Nephron (organoid): Measurements from ENCODE around the gene PCDHGA12.
"Not testable (repeated sequence)": the region's sequence is repeated elsewhere in the genome, so short reads cannot be mapped to it uniquely, and the experiment has no call there.

ENCODE experiments used
- H3K27ac Mint-ChIP-seq, 3 experiments: 2 replicates each; pipeline ENCODE4 v1.8.0; 2020; ENCODE audit warnings: mixed read lengths in 3 of 3, mild to moderate bottlenecking in 2 of 3, moderate library complexity in 1 of 3
- H3K27me3 Mint-ChIP-seq: 2 replicates; pipeline ENCODE4 v1.8.0; 2021; ENCODE audit warnings: low read depth, mild to moderate bottlenecking, moderate library complexity, mixed read lengths
- H3K36me3 Mint-ChIP-seq: 2 replicates; pipeline ENCODE4 v1.8.0; 2020; ENCODE audit warnings: low read depth, mixed read lengths
- H3K4me1 Mint-ChIP-seq: 2 replicates; pipeline ENCODE4 v1.8.0; 2020; ENCODE audit warnings: mixed read lengths
- H3K4me3 Mint-ChIP-seq, 3 experiments: 2 replicates each; pipeline ENCODE4 v1.8.0; 2020; ENCODE audit warnings: mild to moderate bottlenecking in 3 of 3, mixed read lengths in 3 of 3, moderate library complexity in 2 of 3
- H3K9me3 Mint-ChIP-seq: 2 replicates; pipeline ENCODE4 v1.8.0; 2020; ENCODE audit warnings: mixed read lengths
- TF ChIP-seq, protein P1 (sequence below), 3 experiments: fragments of 200-600 bp; sonication (generic); IDR thresholded peaks; one replicate each; pipeline ENCODE4 v1.5.0; 2021; ENCODE audit warnings: antibody characterized with exemption in 3 of 3; ENCODE audit not compliant: unreplicated experiment in 3 of 3

The PCDHGA12 gene

DNA sequence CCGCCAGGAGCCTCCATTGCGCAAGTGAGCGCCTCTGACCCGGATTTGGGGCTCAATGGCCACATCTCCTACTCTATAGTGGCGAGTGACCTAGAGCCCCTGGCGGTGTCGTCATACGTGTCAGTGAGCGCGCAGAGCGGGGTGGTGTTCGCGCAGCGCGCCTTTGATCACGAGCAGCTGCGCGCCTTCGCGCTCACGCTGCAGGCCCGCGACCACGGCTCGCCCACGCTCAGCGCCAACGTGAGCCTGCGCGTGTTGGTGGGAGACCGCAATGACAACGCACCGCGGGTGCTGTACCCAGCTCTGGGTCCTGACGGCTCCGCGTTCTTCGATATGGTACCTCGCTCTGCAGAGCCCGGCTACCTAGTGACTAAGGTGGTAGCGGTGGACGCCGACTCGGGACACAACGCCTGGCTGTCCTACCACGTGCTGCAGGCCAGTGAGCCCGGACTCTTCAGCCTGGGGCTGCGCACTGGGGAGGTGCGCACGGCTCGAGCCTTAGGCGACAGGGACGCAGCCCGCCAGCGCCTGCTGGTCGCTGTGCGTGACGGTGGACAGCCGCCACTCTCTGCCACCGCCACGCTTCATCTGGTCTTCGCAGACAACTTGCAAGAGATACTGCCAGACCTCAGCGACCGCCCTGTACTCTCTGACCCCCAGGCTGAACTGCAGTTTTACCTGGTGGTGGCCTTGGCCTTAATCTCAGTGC, 20.6 kb upstream of the PCDHGA12 start:
- TF ChIP-seq, protein P1, sequence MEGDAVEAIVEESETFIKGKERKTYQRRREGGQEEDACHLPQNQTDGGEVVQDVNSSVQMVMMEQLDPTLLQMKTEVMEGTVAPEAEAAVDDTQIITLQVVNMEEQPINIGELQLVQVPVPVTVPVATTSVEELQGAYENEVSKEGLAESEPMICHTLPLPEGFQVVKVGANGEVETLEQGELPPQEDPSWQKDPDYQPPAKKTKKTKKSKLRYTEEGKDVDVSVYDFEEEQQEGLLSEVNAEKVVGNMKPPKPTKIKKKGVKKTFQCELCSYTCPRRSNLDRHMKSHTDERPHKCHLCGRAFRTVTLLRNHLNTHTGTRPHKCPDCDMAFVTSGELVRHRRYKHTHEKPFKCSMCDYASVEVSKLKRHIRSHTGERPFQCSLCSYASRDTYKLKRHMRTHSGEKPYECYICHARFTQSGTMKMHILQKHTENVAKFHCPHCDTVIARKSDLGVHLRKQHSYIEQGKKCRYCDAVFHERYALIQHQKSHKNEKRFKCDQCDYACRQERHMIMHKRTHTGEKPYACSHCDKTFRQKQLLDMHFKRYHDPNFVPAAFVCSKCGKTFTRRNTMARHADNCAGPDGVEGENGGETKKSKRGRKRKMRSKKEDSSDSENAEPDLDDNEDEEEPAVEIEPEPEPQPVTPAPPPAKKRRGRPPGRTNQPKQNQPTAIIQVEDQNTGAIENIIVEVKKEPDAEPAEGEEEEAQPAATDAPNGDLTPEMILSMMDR (IDR thresholded peaks at IDR 0.05; ENCODE audit: unreplicated experiment in 3 of 3): no peak
- peak overlapping the region in 2 of 3 experiments; percentile 56 to 86 for H3K27ac Mint-ChIP-seq
- H3K36me3 Mint-ChIP-seq: peaks cover 87% of the 10 kb centered on the region
- H3K27me3 Mint-ChIP-seq: peaks cover 27% of the 10 kb centered on the region
- peaks cover 73% of the 10 kb centered on the region for H3K9me3 Mint-ChIP-seq
- H3K4me1 Mint-ChIP-seq: peaks cover 15% of the 10 kb centered on the region
- H3K4me3 Mint-ChIP-seq: peak overlapping the region; percentile 77 to 95 (median 80)

DNA sequence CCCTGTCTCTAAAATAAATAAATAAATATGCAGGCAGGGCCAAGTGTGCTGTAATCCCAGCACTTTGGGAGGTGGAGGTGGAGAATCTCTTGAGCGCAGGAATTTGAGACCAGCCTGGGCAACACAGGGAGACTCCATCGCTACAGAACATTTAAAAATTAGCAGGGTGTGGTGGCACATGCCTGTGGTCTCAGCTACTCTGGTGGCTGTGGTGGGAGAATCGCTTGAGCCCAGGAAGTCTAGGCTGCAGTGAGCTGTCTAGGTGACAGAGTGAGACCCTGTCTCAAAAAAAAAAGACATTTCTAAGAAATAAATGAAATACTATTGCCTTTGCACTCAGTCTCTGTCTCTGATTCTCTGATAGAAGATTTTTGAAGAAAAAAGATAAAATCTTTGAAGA, 18.7 kb upstream of the PCDHGA12 start:
- TF ChIP-seq, protein P1 (IDR thresholded peaks at IDR 0.05; ENCODE audit: unreplicated experiment in 3 of 3): no peak
- H3K4me3 Mint-ChIP-seq: peak overlapping the region; percentile 50 to 72 (median 69)
- H3K4me1 Mint-ChIP-seq: peaks cover 15% of the 10 kb centered on the region
- peaks cover 92% of the 10 kb centered on the region for H3K36me3 Mint-ChIP-seq
- no peak overlapping the region for H3K27ac Mint-ChIP-seq
- peaks cover 23% of the 10 kb centered on the region for H3K27me3 Mint-ChIP-seq
- peaks cover 75% of the 10 kb centered on the region for H3K9me3 Mint-ChIP-seq

DNA sequence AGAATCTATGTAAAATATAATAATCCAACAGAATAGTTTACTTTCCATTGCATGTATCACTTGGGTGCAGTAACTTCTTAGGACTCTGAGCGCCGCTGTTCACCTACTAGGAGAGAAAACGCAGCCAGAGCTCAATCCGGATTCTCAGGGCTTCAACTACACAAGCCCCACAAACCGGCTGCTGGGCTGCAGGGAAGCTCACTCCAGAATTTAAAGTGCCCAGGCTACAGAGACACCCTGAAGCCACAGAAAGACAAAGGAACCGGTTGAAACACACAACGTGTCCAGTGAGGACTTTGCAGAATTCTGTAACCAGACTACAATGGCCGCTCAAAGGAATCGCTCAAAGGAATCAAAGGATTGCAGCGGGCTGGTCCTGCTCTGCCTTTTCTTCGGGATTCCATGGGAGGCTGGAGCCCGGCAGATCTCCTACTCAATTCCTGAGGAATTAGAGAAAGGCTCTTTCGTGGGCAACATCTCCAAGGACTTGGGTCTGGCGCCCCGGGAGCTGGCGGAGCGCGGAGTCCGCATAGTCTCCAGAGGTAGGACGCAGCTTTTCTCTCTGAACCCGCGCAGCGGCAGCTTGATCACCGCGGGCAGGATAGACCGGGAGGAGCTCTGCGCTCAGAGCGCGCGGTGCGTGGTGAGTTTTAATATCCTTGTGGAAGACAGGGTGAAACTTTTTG, 17.3 kb upstream of the PCDHGA12 start, which contains the start of gene PCDHGA10:
TSS of gene PCDHGA10 (plus strand) at position 134 of the 686 bp plus-strand sequence. CDS start at position 323, 189 bp downstream.
- H3K4me3 Mint-ChIP-seq: peak within 1 kb of the TSS; percentile 83 to 85 (median 85)
- TF ChIP-seq, protein P1 (IDR thresholded peaks at IDR 0.05; ENCODE audit: unreplicated experiment in 3 of 3): peak; percentile 15 to 47 (median 37)
- H3K9me3 Mint-ChIP-seq: peaks cover 77% of the 10 kb centered on the region
- peaks cover 96% of the 10 kb centered on the region for H3K36me3 Mint-ChIP-seq
- peaks cover 25% of the 10 kb centered on the region for H3K27me3 Mint-ChIP-seq
- H3K4me1 Mint-ChIP-seq: peaks cover 15% of the 10 kb centered on the region
- H3K27ac Mint-ChIP-seq: peak within 1 kb of the TSS in 2 of 3 experiments; percentile 80 to 88

DNA sequence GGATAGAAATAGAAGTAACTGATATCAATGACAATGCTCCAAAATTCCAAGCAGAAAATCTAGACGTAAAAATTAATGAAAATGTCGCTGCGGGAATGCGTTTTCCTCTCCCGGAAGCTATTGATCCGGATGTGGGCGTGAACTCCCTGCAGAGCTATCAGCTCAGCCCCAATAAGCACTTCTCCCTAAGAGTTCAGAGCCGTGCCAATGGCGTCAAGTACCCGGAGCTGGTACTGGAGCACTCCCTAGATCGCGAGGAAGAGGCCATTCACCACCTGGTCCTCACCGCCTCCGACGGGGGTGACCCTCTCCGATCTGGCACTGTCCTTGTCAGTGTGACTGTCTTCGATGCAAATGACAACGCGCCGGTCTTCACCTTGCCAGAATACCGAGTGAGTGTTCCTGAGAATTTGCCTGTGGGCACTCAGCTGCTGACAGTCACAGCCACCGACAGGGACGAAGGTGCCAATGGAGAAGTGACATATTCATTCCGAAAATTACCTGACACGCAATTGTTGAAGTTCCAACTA, 16.7 kb upstream of the PCDHGA12 start:
- Mint-ChIP-seq H3K4me3 (peak overlapping the region; percentile 83 to 85 (median 85)), H3K36me3 (peaks cover 96% of the 10 kb centered on the region), H3K27ac (peak overlapping the region in 1 of 3 experiments; percentile 88), H3K27me3 (peaks cover 27% of the 10 kb centered on the region), H3K4me1 (peaks cover 10% of the 10 kb centered on the region), H3K9me3 (peaks cover 77% of the 10 kb centered on the region)
- TF ChIP-seq, protein P1 (IDR thresholded peaks at IDR 0.05; ENCODE audit: unreplicated experiment in 3 of 3): no peak

DNA sequence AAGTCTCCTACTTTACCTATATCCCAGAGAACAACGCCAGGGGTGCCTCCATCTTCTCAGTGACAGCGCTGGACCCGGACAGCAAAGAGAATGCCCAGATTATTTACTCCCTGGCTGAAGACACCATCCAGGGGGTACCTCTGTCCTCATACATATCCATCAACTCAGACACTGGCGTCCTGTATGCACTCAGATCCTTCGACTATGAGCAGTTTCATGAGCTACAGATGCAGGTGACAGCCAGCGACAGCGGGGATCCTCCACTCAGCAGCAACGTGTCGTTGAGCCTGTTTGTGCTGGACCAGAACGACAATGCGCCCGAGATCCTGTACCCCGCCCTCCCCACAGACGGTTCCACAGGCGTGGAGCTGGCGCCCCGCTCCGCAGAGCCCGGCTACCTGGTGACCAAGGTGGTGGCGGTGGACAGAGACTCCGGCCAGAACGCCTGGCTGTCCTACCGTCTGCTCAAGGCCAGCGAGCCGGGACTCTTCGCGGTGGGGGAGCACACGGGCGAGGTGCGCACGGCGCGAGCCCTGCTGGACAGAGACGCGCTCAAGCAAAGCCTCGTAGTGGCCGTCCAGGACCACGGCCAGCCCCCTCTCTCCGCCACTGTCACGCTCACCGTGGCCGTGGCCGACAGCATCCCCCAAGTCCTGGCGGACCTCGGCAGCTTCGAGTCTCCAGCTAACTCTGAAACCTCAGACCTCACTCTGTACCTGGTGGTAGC, 15.6 kb upstream of the PCDHGA12 start:
- not testable (repeated sequence) for H3K4me1 Mint-ChIP-seq, H3K27ac Mint-ChIP-seq
- peaks cover 96% of the 10 kb centered on the region for H3K36me3 Mint-ChIP-seq
- H3K4me3 Mint-ChIP-seq: peak overlapping the region in 2 of 3 experiments; percentile 42 to 46
- H3K27me3 Mint-ChIP-seq: peaks cover 23% of the 10 kb centered on the region
- peaks cover 75% of the 10 kb centered on the region for H3K9me3 Mint-ChIP-seq

DNA sequence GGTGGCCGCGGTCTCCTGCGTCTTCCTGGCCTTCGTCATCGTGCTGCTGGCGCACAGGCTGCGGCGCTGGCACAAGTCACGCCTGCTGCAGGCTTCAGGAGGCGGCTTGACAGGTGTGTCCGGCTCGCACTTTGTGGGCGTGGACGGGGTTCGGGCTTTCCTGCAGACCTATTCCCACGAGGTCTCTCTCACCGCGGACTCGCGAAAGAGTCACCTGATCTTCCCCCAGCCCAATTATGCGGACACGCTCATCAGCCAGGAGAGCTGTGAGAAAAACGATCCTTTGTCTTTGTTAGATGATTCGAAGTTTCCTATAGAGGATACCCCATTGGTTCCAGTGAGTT, 15.1 kb upstream of the PCDHGA12 start:
- Mint-ChIP-seq H3K36me3 (peaks cover 98% of the 10 kb centered on the region), H3K27me3 (peaks cover 22% of the 10 kb centered on the region), H3K9me3 (peaks cover 77% of the 10 kb centered on the region)
- H3K4me3 Mint-ChIP-seq, H3K4me1 Mint-ChIP-seq, H3K27ac Mint-ChIP-seq: not testable (repeated sequence)

DNA sequence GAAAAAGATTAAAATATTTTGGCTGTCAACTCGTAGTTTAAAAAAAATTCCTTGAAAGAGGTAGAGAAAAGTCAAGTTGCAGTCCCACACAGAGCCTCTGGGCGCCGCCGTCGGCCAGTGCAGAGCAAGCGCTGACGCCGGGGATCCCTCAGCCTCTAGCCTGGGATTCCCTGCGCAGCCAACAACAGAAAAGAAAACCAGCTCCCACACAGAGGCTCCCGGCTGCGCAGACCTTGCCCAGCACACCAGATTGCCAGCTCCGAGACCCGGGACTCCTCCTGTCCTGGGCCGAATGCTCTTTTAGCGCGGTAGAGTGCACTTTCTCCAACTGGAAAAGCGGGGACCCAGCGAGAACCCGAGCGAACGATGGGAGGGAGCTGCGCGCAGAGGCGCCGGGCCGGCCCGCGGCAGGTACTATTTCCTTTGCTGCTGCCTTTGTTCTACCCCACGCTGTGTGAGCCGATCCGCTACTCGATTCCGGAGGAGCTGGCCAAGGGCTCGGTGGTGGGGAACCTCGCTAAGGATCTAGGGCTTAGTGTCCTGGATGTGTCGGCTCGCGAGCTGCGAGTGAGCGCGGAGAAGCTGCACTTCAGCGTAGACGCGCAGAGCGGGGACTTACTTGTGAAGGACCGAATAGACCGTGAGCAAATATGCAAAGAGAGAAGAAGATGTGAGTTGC, 12.7 kb upstream of the PCDHGA12 start, which contains the start of gene PCDHGB7:
TSS of gene PCDHGB7 (plus strand) at position 184 of the 679 bp plus-strand sequence. CDS start at position 367, 183 bp downstream.
- not testable (repeated sequence) for H3K4me1 Mint-ChIP-seq, H3K27ac Mint-ChIP-seq
- Mint-ChIP-seq H3K4me3 (peak within 1 kb of the TSS; percentile 54 to 72 (median 72)), H3K27me3 (peaks cover 19% of the 10 kb centered on the region), H3K36me3 (peaks cover 98% of the 10 kb centered on the region), H3K9me3 (peaks cover 87% of the 10 kb centered on the region)
